Measurements from ENCODE around the gene ANO4. TPM values are rescaled to one million over a fixed set of nuclear protein-coding genes. Genes with fewer than 3 reads are reported as not detected.
A peak's percentile ranks its signal among the peaks of the same experiment; 100 is the strongest.

Gene ANO4
- total and polyA plus RNA-seq, 2 of the 8 experiments (the other 6 are each of a cell fraction or from before 2014, with no cell fraction given): 1.1 to 3.4 TPM

- Histone ChIP-seq H2BK20ac (ENCODE audit: low read length) (no peak overlapping the region), H3K79me2 (ENCODE audit: control insufficient read depth in 1 of 2, insufficient read depth in 2 of 2, low read length in 2 of 2) (no peaks in the 10 kb centered on the region), H3K27me3 (replicated peaks in 1 of 4; ENCODE audit: control insufficient read depth in 3 of 4, extremely low read depth in 1 of 4, insufficient read depth in 3 of 4, low read length in 3 of 4) (0 out of 7 replicates have a peak, but pooled peaks cover 0 to 2% (median 0%) of the 10 kb centered on the region in 4 experiments), H4K91ac (replicated peaks; ENCODE audit: insufficient read length, low read length) (no peak overlapping the region), H3K4me1 (replicated peaks in 1 of 4; ENCODE audit: control insufficient read depth in 3 of 4, insufficient read depth in 4 of 4, low read length in 3 of 4) (peaks cover 0 to 3% (median 1%) of the 10 kb centered on the region in 4 experiments; a peak in 5 of 7 replicates), H3K4me2 (ENCODE audit: insufficient read depth in 1 of 2, low read depth in 2 of 2, low read length in 2 of 2) (no peak overlapping the region), H2BK12ac (ENCODE audit: low read depth, low read length) (no peak overlapping the region), H3K9ac (replicated peaks in 1 of 4; ENCODE audit: extremely low read depth in 1 of 4, low read depth in 3 of 4, low read length in 3 of 4) (no peak overlapping the region), H3K23me2 (ENCODE audit: low read depth, low read length) (no peaks in the 10 kb centered on the region), H3K9me3 (ENCODE audit: insufficient read depth in 2 of 2, low read depth in 1 of 2, low read length in 1 of 2) (no peaks in the 10 kb centered on the region), H3K36me3 (ENCODE audit: control insufficient read depth in 2 of 4, insufficient read depth in 4 of 4, low read length in 3 of 4) (no peaks in the 10 kb centered on the region), H2BK15ac (ENCODE audit: low read length) (no peak overlapping the region), H4K5ac (ENCODE audit: insufficient read length, low read depth, low read length) (no peak overlapping the region), H4K8ac (ENCODE audit: extremely low read depth, insufficient read depth, low read length) (no peak overlapping the region), H3K23ac (ENCODE audit: insufficient read length) (no peak overlapping the region), H4K20me1 (replicated peaks in 1 of 2; ENCODE audit: control insufficient read depth in 1 of 2, insufficient read depth in 2 of 2, low read length in 2 of 2) (no peaks in the 10 kb centered on the region), H3K4ac (replicated peaks; ENCODE audit: insufficient read length, low read depth, low read length) (no peak overlapping the region), H3K18ac (ENCODE audit: extremely low read depth, low read length) (no peak overlapping the region), H2AK5ac (ENCODE audit: low read depth, low read length) (no peak overlapping the region), H3K4me3 (ENCODE audit: extremely low read depth in 1 of 4, insufficient read depth in 2 of 4, low read depth in 3 of 4, low read length in 4 of 4) (no peak overlapping the region), H2BK120ac (replicated peaks; ENCODE audit: low read depth, low read length) (no peak overlapping the region), H3K79me1 (ENCODE audit: low read depth, low read length) (no peaks in the 10 kb centered on the region), H3K27ac (ENCODE audit: low read depth, low read length) (no peak overlapping the region), H2BK5ac (ENCODE audit: low read depth, low read length) (0 out of 2 replicates have a peak overlapping the region, but pooled peaks have one; percentile 26), H3K56ac (replicated peaks; ENCODE audit: insufficient read length, low read depth, low read length) (no peak overlapping the region), H3K14ac (ENCODE audit: insufficient read length) (no peak overlapping the region), H2AFZ (ENCODE audit: low read length) (no peak overlapping the region)
- CTCF ChIA-PET (ENCODE audit: partially characterized antibody): interaction anchor here (1.0 kb wide), 1 partner anchor 38 kb away, joined by 3 read pairs; no protein-coding TSS in a partner anchor
- POLR2A ChIA-PET (ENCODE audit: partially characterized antibody): no interaction called here
- TF ChIP-seq BACH1 (IDR thresholded peaks at IDR 0.05; ENCODE audit: low read length): peak; percentile 79
- TF ChIP-seq BCL11A (IDR thresholded peaks at IDR 0.05; ENCODE audit: low read depth in 2 of 2, low read length in 2 of 2): no peak
- TF ChIP-seq MAFK (IDR thresholded peaks at IDR 0.05; ENCODE audit: low read depth, low read length): peak; percentile 74
- FAIRE-seq (no peak), DNase-seq (ENCODE audit: low read depth in 1 of 2, low spot score in 2 of 2) (no peak)
- WGBS, 2 experiments (ENCODE audit: extremely low coverage in 1 of 2, insufficient coverage in 1 of 2, insufficient read length in 1 of 2, insufficient replicate concordance in 2 of 2, low coverage in 1 of 2, low lambda C conversion rate in 2 of 2, missing lambda C conversion rate in 1 of 2): 90% methylated on average over 1 of the region's 1 CpG; no CpG with 5 or more reads in 1 of the 2 experiments
Measured at GRCh38 chr12:100789146-100789545, 5.4 kb upstream of the ANO4 start.
